HepG2 (cell line): ENCODE measurements around the gene AGGF1. TPM values are rescaled to one million over a fixed set of nuclear protein-coding genes. Genes with fewer than 3 reads are reported as not detected.

ENCODE experiments used
- ARNTL ChIP-seq: sonication (generic); formaldehyde crosslinking; IDR thresholded peaks from 2 replicates; pipeline ENCODE4 v1.4.0; 2020; ENCODE audit warnings: mild to moderate bottlenecking, missing genetic modification reagents
- ELF1 ChIP-seq: sonication (generic); formaldehyde crosslinking; IDR thresholded peaks from 2 replicates; pipeline ENCODE4 v1.4.0; 2020; ENCODE audit warnings: missing genetic modification reagents
- RFXAP ChIP-seq: sonication (generic); formaldehyde crosslinking; IDR thresholded peaks from 2 replicates; pipeline ENCODE4 v1.4.0; 2020; ENCODE audit warnings: missing genetic modification reagents, borderline replicate concordance
- TRIM24 ChIP-seq: sonication (generic); formaldehyde crosslinking; IDR thresholded peaks from 2 replicates; pipeline ENCODE4 v1.8.0; 2022; ENCODE audit warnings: mild to moderate bottlenecking, missing genetic modification reagents
- ZEB1 ChIP-seq: IDR thresholded peaks from 2 replicates; pipeline ENCODE4 v1.6.1; 2012; ENCODE audit warnings: mild to moderate bottlenecking, low read depth, inconsistent platforms; ENCODE audit not compliant: insufficient replicate concordance
- ZNF546 ChIP-seq: sonication (generic); formaldehyde crosslinking; conservative IDR thresholded peaks from 2 replicates; pipeline ENCODE4 v1.8.1; 2023; ENCODE audit warnings: mild to moderate bottlenecking, missing genetic modification reagents
- ZNF724P ChIP-seq: sonication (generic); formaldehyde crosslinking; IDR thresholded peaks from 2 replicates; pipeline ENCODE4 v1.8.0; 2022; ENCODE audit warnings: missing genetic modification reagents, borderline replicate concordance
- polyA plus RNA-seq, 8 experiments: library from polyadenylated mRNA; depleted of rRNA in 3 of 8; stranded (reverse) in 7 of 8; unstranded in 1 of 8; fragments of >200 nt; fragmentation: Illumina TruSeq in 4 of 8; extraction: Trizol in 4 of 8; gene quantifications; 2 replicates each; pipeline versions ENCODE4 v1.2.1 to v1.2.3, GENCODE V29; 2011 to 2016; ENCODE audit warnings: low read depth in 4 of 8, missing spikeins in 1 of 8, mixed read lengths in 1 of 8; ENCODE audit not compliant: insufficient read depth in 1 of 8
- total RNA-seq, 5 experiments: library from RNA; depleted of rRNA; stranded (reverse); fragments of >200 nt; fragmentation: Illumina TruSeq; extraction: Trizol; gene quantifications; 2 replicates each; pipeline ENCODE4 v1.2.3, GENCODE V29; 2016; ENCODE audit warnings: low read depth in 1 of 5
- TF ChIP-seq, protein P1 (sequence below): sonication (generic); formaldehyde crosslinking; IDR thresholded peaks from 2 replicates; pipeline ENCODE4 v1.4.0; 2020; ENCODE audit warnings: missing genetic modification reagents
- TF ChIP-seq, protein P2 (sequence below): sonication (generic); formaldehyde crosslinking; IDR thresholded peaks from 2 replicates; pipeline ENCODE4 v1.4.0; 2020; ENCODE audit warnings: missing genetic modification reagents
- TF ChIP-seq, protein P3 (sequence below): sonication (generic); formaldehyde crosslinking; IDR thresholded peaks from 2 replicates; pipeline ENCODE4 v1.9.0; 2021; ENCODE audit warnings: missing genetic modification reagents, borderline replicate concordance
- TF ChIP-seq, protein P4 (sequence below): sonication (generic); formaldehyde crosslinking; IDR thresholded peaks from 2 replicates; pipeline ENCODE4 v1.4.0; 2020; ENCODE audit warnings: mild to moderate bottlenecking, missing genetic modification reagents

AGGF1 gene
- total and polyA plus RNA-seq, 2 of the 13 experiments (the other 11 are each of a cell fraction or from before 2014, with no cell fraction given): 12.9 to 15.5 TPM

DNA sequence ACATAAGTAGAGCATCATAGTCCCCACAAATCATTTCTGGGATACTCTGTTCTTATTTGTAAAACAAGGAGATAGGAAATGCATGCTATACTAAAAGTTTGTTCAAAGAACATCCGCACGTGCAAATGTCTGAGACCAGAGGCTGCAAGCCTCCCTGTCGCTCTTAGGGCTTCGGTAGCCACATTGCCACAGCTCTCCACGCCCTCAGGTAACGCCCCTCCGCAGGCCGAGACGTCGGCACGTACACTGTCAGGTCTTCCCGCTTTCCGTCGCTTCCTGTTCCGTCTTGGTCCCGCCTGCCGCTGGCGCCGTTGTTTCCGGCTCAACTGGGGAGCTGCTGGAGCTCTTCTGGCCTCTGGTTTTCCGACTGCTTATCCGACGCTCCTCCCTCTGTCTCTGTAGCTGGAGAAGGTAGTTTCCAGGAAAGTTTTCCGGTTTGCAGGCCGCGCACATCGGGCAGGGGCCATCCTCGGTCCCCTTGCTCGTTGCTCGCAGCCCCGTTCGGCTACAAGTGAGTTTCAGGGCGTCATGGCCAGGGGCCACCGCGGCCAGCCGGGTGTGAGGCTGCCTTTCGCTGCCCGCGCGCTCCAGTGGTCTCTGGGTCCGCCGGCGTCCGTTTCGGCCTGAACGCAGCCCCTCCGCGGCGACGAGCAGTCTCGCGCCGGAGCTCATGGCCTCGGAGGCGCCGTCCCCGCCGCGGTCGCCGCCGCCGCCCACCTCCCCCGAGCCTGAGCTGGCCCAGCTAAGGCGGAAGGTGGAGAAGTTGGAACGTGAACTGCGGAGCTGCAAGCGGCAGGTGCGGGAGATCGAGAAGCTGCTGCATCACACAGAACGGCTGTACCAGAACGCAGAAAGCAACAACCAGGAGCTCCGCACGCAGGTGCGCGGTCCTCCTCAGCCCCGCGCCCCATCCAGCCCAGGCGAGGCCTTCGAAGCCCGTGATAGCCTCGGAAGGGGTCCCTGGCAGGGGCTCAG, at the start of gene AGGF1 (continued):
- TF ChIP-seq RFXAP (CRISPR knock-in tag): 0 out of 2 replicates have a peak, but pooled peaks have one; percentile 57
- TF ChIP-seq ARNTL (CRISPR knock-in tag): peak; percentile 50
- no peak for TF ChIP-seq ZEB1
- peak; percentile 93 for TF ChIP-seq ELF1 (CRISPR knock-in tag)
- TF ChIP-seq TRIM24 (CRISPR knock-in tag): no peak
- TF ChIP-seq, protein P1, sequence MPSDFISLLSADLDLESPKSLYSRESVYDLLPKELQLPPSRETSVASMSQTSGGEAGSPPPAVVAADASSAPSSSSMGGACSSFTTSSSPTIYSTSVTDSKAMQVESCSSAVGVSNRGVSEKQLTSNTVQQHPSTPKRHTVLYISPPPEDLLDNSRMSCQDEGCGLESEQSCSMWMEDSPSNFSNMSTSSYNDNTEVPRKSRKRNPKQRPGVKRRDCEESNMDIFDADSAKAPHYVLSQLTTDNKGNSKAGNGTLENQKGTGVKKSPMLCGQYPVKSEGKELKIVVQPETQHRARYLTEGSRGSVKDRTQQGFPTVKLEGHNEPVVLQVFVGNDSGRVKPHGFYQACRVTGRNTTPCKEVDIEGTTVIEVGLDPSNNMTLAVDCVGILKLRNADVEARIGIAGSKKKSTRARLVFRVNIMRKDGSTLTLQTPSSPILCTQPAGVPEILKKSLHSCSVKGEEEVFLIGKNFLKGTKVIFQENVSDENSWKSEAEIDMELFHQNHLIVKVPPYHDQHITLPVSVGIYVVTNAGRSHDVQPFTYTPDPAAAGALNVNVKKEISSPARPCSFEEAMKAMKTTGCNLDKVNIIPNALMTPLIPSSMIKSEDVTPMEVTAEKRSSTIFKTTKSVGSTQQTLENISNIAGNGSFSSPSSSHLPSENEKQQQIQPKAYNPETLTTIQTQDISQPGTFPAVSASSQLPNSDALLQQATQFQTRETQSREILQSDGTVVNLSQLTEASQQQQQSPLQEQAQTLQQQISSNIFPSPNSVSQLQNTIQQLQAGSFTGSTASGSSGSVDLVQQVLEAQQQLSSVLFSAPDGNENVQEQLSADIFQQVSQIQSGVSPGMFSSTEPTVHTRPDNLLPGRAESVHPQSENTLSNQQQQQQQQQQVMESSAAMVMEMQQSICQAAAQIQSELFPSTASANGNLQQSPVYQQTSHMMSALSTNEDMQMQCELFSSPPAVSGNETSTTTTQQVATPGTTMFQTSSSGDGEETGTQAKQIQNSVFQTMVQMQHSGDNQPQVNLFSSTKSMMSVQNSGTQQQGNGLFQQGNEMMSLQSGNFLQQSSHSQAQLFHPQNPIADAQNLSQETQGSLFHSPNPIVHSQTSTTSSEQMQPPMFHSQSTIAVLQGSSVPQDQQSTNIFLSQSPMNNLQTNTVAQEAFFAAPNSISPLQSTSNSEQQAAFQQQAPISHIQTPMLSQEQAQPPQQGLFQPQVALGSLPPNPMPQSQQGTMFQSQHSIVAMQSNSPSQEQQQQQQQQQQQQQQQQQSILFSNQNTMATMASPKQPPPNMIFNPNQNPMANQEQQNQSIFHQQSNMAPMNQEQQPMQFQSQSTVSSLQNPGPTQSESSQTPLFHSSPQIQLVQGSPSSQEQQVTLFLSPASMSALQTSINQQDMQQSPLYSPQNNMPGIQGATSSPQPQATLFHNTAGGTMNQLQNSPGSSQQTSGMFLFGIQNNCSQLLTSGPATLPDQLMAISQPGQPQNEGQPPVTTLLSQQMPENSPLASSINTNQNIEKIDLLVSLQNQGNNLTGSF: peak; percentile 67
- 0 out of 2 replicates have a peak, but pooled peaks have one; percentile 24 for TF ChIP-seq ZNF724P (CRISPR knock-in tag)
- TF ChIP-seq, protein P2, sequence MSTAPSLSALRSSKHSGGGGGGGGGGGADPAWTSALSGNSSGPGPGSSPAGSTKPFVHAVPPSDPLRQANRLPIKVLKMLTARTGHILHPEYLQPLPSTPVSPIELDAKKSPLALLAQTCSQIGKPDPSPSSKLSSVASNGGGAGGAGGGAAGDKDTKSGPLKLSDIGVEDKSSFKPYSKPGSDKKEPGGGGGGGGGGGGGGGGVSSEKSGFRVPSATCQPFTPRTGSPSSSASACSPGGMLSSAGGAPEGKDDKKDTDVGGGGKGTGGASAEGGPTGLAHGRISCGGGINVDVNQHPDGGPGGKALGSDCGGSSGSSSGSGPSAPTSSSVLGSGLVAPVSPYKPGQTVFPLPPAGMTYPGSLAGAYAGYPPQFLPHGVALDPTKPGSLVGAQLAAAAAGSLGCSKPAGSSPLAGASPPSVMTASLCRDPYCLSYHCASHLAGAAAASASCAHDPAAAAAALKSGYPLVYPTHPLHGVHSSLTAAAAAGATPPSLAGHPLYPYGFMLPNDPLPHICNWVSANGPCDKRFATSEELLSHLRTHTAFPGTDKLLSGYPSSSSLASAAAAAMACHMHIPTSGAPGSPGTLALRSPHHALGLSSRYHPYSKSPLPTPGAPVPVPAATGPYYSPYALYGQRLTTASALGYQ (CRISPR knock-in tag): 0 out of 2 replicates have a peak, but pooled peaks have one; percentile 52
- peak; percentile 85 for TF ChIP-seq ZNF546 (CRISPR knock-in tag)
- TF ChIP-seq, protein P3, sequence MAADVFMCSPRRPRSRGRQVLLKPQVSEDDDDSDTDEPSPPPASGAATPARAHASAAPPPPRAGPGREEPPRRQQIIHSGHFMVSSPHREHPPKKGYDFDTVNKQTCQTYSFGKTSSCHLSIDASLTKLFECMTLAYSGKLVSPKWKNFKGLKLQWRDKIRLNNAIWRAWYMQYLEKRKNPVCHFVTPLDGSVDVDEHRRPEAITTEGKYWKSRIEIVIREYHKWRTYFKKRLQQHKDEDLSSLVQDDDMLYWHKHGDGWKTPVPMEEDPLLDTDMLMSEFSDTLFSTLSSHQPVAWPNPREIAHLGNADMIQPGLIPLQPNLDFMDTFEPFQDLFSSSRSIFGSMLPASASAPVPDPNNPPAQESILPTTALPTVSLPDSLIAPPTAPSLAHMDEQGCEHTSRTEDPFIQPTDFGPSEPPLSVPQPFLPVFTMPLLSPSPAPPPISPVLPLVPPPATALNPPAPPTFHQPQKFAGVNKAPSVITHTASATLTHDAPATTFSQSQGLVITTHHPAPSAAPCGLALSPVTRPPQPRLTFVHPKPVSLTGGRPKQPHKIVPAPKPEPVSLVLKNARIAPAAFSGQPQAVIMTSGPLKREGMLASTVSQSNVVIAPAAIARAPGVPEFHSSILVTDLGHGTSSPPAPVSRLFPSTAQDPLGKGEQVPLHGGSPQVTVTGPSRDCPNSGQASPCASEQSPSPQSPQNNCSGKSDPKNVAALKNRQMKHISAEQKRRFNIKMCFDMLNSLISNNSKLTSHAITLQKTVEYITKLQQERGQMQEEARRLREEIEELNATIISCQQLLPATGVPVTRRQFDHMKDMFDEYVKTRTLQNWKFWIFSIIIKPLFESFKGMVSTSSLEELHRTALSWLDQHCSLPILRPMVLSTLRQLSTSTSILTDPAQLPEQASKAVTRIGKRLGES: peak; percentile 48; the same call in 1 of the 2 replicates
- TF ChIP-seq, protein P4, sequence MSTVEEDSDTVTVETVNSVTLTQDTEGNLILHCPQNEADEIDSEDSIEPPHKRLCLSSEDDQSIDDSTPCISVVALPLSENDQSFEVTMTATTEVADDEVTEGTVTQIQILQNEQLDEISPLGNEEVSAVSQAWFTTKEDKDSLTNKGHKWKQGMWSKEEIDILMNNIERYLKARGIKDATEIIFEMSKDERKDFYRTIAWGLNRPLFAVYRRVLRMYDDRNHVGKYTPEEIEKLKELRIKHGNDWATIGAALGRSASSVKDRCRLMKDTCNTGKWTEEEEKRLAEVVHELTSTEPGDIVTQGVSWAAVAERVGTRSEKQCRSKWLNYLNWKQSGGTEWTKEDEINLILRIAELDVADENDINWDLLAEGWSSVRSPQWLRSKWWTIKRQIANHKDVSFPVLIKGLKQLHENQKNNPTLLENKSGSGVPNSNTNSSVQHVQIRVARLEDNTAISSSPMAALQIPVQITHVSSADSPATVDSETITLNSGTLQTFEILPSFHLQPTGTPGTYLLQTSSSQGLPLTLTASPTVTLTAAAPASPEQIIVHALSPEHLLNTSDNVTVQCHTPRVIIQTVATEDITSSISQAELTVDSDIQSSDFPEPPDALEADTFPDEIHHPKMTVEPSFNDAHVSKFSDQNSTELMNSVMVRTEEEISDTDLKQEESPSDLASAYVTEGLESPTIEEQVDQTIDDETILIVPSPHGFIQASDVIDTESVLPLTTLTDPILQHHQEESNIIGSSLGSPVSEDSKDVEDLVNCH: no peak
